Glomerular endothelial cell (primary cell): ENCODE results near the gene ACR. TPM values are rescaled to one million over a fixed set of nuclear protein-coding genes. Genes with fewer than 3 reads are reported as not detected.
"Not testable (repeated sequence)": the region's sequence is repeated elsewhere in the genome, so short reads cannot be mapped to it uniquely, and the experiment has no call there.

Experiments used
- DNase-seq: peaks from one replicate; pipeline ENCODE4 v3.0.0-alpha.2; 2011; ENCODE audit warnings: low read depth, low spot score; ENCODE audit errors: extremely low read depth
- total RNA-seq: library from RNA; depleted of rRNA; stranded (reverse); fragments of >200 nt; gene quantifications from 2 replicates; pipeline ENCODE4 v1.2.3, GENCODE V29; 2015

The ACR gene
- total RNA-seq, 1 donor from 2014 or later = 0.76 TPM

DNA sequence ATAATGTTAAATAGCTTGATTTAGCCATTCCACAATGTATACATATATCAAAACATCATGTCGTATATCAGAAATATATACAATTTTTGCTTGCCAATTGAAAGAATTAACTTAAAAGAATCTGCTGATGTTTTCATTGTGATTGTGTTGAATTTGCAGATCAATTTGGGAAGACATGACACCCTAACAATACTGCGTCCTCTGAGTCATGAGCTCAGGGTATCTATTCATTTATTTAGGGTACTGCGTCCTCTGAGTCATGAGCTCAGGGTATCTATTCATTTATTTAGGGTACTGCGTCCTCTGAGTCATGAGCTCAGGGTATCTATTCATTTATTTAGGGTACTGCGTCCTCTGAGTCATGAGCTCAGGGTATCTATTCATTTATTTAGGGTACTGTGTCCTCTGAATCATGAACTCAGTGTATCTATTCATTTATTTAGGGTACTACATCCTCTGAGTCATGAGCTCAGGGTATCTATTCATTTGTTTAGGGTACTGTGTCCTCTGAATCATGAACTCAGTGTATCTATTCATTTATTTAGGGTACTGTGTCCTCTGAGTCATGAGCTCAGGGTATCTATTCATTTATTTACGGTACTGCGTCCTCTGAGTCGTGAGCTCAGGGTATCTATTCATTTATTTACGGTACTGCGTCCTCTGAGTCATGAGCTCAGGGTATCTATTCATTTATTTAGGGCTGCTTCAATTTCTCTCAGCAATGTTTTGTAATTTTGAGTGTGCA, 21.8 kb downstream of the ACR start:
- DNase-seq = not testable (repeated sequence)

- not testable (repeated sequence) for DNase-seq
These were observed 23.8 kb downstream of the ACR start for GRCh38 chr22:50761829-50762228.

DNA sequence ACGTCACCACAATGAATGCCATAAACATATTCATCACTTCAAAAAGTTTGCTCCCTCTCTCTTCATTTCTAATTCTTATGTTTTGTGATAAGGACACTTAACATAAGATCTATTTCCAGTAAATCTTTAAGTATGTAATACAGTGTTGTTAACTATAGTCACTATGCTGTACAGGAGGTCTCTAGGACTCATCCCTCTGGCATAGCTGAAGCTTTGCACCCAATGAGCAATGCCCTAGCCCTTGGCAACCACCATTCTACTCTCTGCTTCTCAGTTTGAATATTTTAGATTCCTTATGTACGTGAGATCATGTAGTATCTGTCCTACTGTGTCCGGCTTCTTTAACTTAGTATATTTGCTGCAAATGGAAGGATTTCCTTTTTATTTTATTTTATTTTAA, 26.3 kb downstream of the ACR start:
- DNase-seq = not testable (repeated sequence)

- not testable (repeated sequence) for DNase-seq
These were observed 37.1 kb downstream of the ACR start for GRCh38 chr22:50775132-50775531.

GRCh38 chr22:50777631-50778030, 39.6 kb downstream of the ACR start:
- not testable (repeated sequence) for DNase-seq

GRCh38 chr22:50780244-50780643, 42.2 kb downstream of the ACR start:
- DNase-seq = not testable (repeated sequence)

GRCh38 chr22:50782253-50782652, 44.2 kb downstream of the ACR start:
- DNase-seq = not testable (repeated sequence)

DNA sequence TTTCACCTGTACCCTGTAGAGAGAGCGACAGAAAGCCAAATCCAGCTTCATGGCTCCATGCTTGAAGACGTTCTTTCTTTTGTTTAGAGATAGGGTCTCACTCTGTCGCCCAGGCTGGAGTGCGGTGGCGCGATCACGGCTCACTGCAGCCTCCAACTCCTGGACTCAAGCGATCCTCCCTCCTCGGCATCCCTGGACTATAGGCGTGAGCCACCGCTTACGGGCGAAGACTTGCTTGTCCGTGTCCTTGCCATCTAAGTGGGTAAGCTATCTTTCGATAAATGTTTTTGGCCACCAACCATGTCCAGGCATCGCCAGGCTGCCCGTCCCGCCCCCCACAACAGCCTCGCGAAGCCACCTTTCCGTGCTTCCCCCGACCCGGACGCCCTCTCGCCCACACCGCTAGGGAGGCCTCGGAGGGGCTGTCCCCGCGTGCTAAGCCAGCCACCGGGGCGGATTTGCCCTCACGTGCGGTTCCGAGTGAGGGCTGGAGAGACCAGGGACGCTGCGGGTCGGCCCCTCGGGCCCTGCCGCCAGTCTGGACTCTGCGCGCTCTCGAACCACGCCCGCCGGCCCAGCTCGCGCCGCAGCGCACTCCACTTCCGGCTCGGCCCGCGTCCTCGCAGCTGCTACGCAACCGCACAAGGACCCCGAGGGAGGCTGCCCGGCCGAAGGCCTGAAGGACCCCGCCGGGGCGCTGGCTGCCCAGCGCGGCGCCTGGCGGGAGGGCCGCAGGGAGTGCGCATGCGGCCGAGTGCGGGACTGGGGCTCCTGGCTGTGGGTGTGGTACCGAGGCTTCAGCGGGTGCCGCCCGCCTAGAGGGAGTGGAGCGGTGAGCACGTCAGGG, 45.3 kb downstream of the ACR start, which contains the start of gene RABL2B:
TSS of gene RABL2B (minus strand) at position 604 of the 847 bp plus-strand sequence. CDS start 1,342 bp downstream, outside the sequence.
- DNase-seq = not testable (repeated sequence)

- not testable (repeated sequence) for DNase-seq
These were observed 45.9 kb downstream of the ACR start for GRCh38 chr22:50783880-50784276.

DNA sequence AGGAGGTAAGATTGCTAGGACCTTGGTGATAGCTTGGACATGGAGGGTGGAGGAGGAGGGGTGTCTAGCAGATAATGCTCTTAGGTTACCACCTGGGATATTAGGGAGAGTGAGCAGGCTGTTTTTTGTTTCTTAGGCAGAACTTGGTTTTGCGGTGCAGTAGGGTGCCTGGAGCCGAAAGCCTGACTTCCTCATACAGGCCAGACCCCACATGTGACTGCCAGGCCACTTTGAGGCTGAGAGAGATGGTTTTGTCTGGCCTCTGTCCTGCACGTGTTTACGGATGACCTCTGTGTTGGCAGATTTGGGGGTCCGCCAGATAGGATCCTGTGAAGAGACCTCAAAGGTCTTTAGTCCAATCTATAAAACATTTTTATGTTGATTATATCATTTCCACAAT, 47.3 kb downstream of the ACR start:
- DNase-seq = not testable (repeated sequence)

GRCh38 chr22:50786936-50787335, 48.9 kb downstream of the ACR start:
- DNase-seq = not testable (repeated sequence)

Other genes starting within 250 kb of the ACR start
- 82.2 and 93.8 TPM in 2 replicates for gene LMF2, start 230.5 kb upstream of the ACR start, total RNA-seq
- gene NCAPH2, start 230.0 kb upstream of the ACR start, total RNA-seq = 20.9 and 30.9 TPM in 2 replicates
- gene SCO2, start 212.6 kb upstream of the ACR start, total RNA-seq = 2.6 and 7.3 TPM in 2 replicates
- 11.3 and 23.9 TPM in 2 replicates for gene TYMP, start 208.2 kb upstream of the ACR start, total RNA-seq
- not detected in 2 replicates for gene KLHDC7B, start 192.3 kb upstream of the ACR start, total RNA-seq
- 1.7 and 2.6 TPM in 2 replicates for gene SYCE3, start 175.3 kb upstream of the ACR start, total RNA-seq
- gene CPT1B, start 159.8 kb upstream of the ACR start, total RNA-seq = 10.7 TPM in 1 of 2 replicates, not detected in the other
- gene CHKB, start 155.4 kb upstream of the ACR start, total RNA-seq = 42.7 and 60.4 TPM in 2 replicates
- 0.29 and 0.58 TPM in 2 replicates for gene MAPK8IP2, start 137.4 kb upstream of the ACR start, total RNA-seq
- gene ARSA, start 110.1 kb upstream of the ACR start, total RNA-seq = 59.4 and 73.5 TPM in 2 replicates
- 51.9 and 103 TPM in 2 replicates for gene SHANK3, start 65.4 kb upstream of the ACR start, total RNA-seq
- 9.6 and 15.3 TPM in 2 replicates for gene RABL2B, start 45.4 kb downstream of the ACR start, total RNA-seq